GM19455 (cell line): ENCODE measurements around the gene PLET1.

Experiments
- ATAC-seq: cut with Tn5 transposase; IDR thresholded peaks from one replicate; pipeline ENCODE4 v1.9.1; 2021; ENCODE audit not compliant: unreplicated experiment

The PLET1 gene

GRCh38 chr11:112248201-112248600 lies 12.5 kb downstream of the PLET1 start:
- no peak for ATAC-seq

GRCh38 chr11:112247201-112247600 lies 13.5 kb downstream of the PLET1 start:
- ATAC-seq = no peak

- ATAC-seq = no peak
Observed at GRCh38 chr11:112241486-112241885, 19.2 kb downstream of the PLET1 start.

DNA sequence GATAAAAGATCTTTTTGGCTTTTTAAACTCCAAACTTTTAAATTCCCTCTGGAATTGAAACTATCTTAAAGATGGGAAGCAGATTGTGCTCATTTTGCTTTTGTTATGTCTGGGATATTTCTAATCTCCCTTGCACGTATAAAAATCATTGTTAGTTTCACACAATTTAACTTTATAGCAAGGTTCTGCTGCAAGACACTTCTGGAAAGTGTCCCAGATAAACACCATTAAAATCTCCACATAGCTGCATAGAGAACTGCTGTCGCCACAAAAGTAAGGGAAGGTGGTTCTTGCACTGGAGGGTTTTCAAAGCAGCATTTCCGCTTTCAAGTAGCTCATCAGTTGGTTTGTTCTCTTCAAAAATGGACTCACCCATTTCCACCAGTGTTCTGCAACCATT lies 22.6 kb downstream of the PLET1 start:
- no peak for ATAC-seq

GRCh38 chr11:112237451-112237850 lies 23.2 kb downstream of the PLET1 start:
- no peak for ATAC-seq

- no peak for ATAC-seq
Observed at GRCh38 chr11:112235750-112236390, 24.8 kb downstream of the PLET1 start.

- no peak for ATAC-seq
Observed at GRCh38 chr11:112231952-112232351, 28.7 kb downstream of the PLET1 start.

DNA sequence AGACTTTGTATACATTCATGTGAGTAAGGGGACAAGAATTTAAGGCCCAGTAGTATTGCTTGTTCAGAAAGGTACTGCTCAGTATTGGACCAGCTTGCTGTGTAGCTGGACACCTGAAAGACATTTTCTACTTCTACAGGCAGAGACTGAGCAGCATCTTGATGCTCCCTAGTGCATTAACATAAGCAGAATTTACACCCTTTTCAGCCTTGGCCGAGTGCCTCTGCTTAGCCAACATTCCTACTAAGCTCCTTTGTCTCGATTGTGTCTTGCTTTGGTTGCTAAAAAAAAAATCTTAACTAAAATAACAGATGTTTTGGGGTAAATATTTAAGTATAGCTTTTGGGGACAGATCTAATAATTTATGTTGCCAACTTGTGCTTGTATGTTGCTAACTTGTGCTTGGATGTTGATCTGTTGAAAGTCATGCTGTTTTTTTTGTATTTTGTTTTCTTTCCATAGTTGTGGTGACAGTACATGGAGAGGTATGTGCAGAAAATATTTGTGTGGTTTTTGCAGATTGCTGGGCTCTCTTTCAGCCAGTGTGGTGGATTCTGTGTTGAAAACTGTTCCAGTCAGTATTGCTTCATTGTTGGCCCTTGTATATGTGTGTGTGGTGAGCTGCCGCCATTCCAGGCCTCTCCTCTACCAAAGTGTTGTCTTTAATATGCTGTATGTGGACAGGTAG lies 30.8 kb downstream of the PLET1 start:
- no peak for ATAC-seq

GRCh38 chr11:112229159-112229558 lies 31.5 kb downstream of the PLET1 start:
- ATAC-seq = no peak

- no peak for ATAC-seq
Observed at GRCh38 chr11:112228706-112229105, 32.0 kb downstream of the PLET1 start.

DNA sequence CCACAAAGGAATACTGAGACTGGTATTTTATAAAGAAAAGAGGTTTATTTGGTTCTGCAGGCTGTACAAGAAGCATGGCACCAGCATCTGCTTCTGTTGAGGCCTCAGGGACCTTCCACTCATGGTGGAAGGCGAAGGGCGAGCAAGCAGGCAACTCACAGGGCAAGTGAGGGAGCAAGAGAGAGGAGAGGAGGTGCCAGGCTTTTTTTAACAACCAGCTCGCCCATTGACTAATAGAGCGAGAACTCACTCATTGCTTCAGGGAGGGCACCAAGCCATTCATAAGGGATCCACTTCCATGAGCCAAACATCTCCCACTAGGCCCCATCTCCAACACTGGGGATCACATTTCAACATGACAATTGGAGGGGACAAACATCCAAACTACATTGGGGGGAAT lies 33.2 kb downstream of the PLET1 start:
- no peak for ATAC-seq

DNA sequence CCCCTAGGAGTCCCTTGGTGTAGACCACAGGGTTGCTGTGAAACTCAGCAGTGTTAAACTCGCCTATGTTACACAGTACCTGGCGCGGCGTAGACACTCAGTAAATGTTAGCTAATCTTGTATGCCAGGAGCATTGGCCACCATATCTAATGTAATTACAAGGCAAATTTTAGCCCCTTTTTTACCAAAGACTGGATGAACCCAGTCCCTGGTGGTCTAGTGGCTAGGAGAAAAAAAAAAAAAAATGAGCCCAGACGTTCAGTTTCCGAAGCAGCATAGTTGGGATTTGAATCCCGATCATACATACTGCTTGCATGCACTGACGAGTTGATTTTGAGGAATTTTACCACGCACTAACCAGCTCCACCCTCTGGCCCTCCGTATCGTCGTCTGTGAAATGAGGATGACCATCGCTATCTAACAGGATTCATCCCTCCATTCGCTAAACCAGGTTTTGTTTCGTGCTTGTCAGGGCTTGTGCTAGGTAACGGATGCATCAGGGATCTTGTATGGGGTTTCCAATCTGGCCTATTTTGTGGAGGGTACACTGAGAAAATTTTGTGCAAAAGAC lies 33.7 kb downstream of the PLET1 start:
- peak; percentile 60 for ATAC-seq

DNA sequence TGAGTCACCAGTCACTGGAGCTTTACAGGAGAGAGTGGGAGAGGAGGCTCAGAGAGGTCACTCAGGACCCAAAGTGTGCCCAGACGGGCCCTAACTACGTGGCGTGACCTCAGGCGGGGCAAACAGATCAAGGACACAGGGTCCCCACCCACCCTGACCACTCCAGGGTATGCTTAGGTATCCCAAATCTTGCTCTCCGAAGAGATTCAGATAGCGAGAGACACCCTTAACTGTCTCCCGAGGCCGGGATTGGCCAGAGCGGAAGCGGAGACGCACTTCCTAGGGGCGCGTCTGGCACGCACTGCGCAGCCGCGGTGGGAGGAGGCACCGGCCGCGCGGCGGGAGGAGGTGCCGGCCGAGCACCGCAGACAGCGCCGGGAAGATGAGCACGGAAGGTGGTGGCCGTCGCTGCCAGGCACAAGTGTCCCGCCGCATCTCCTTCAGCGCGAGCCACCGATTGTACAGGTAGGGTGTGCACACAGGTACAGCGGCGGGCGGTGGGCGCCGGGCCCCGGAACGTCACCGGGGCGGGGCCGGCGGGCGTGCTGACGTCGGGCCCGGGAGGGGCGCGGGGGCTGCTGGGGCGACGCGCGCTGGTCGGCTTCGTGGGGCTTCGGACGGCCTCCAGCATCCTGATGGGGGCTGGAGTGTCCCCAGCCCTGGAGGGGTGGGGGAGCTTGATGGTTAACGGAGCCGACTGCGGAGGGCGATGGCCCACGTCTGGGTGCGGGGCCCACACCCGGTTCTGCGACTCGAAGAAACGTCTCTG lies 34.4 kb downstream of the PLET1 start, which contains the start of gene PTS:
PTS (plus strand) TSS at position 367 of the 769 bp plus-strand sequence; CDS start at position 383, 16 bp downstream.
- ATAC-seq = peak; percentile 97

DNA sequence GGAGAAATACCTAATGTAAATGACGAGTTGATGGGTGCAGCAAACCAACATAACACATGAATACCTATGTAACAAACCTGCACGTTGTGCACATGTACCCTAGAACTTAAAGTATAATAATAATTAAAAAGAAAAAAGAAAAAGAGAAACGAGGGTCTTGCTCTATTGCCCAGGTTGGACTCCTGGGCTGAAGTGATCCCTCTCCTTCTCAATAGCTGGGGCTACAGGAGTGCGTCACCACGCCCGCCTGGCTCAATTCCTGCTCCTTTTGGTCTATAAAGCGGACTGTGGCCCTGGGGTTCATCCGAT lies 35.0 kb downstream of the PLET1 start:
- no peak for ATAC-seq

DNA sequence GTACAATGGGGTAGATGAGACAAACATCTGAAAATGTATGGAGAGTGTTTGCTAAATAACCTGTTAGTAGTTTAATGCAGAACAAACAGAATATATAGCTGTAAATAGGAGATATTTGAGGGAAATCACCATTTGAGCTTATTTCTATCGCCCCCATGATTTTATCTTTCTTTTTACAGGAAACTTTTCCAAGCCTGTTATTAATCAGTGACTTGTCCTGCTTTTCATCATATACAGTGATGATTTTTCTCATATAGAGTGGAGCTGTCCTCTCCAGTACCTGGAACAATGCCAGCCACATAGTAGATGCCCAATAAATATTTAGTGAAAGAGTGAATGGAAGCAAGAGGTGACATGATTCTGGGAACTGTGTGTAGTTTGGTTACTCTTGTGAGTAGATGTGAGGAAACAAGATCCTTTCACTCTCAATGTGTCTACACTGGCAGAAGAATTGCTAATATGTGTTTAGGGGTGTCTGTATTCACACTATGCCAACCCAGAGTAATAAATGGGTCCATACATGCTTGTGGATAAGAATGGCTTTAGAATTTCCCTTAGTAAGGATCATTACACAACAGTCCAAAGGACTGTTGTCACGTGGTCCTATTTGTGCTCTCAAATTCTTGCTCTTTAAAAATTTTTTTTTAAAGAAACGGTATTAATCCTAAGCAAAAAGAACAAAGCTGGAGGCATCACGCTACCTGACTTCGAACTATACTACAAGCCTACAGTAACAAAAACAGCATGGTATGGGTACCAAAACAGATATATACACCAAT lies 36.7 kb downstream of the PLET1 start:
- no peak for ATAC-seq

DNA sequence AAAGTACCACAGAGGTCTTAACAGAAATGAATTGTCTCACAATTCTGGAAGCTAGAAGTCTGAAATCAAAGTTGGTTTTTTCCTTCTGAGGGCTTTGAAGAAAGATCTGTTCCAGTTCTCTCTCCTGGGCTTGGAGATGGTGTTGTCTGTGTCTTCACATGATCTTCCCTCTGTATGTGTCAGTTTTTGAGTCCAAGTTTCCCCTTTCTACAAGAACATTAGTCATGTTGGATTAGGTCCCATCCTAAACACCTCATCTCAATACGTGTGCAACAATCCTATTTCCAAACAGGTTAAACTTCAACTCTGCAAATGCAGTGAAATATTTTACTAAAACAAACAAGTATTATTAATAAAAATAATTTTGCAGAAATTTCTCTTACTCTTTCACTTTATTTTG lies 37.5 kb downstream of the PLET1 start:
- no peak for ATAC-seq

- ATAC-seq = no peak
Observed at GRCh38 chr11:112222303-112222702, 38.4 kb downstream of the PLET1 start.

DNA sequence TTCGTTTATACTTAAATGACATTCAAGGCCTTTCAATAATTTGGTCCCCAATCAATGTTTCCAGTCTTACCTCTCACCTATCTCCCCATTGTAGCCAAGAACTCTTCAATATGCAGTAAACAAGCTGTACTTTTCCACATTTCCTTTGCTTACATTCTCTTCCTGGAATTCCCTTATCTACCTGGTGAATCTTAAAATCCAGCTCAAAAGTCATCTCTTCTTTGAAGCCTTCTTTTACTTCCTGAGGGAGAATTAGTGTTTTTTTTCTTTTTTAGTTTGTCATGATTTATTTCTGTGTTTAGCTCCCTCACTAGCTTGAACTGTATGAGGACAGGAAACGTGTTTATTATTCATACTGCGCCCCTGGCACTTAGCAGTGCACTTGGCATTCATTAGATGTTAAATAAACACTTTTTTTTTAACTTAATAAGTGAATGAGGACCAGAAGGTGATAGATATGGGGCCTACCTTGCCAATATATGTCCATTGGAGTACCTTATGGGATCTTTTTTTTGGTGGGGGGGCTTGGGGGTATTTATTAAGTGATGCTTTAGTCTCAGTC lies 39.3 kb downstream of the PLET1 start:
- no peak for ATAC-seq

DNA sequence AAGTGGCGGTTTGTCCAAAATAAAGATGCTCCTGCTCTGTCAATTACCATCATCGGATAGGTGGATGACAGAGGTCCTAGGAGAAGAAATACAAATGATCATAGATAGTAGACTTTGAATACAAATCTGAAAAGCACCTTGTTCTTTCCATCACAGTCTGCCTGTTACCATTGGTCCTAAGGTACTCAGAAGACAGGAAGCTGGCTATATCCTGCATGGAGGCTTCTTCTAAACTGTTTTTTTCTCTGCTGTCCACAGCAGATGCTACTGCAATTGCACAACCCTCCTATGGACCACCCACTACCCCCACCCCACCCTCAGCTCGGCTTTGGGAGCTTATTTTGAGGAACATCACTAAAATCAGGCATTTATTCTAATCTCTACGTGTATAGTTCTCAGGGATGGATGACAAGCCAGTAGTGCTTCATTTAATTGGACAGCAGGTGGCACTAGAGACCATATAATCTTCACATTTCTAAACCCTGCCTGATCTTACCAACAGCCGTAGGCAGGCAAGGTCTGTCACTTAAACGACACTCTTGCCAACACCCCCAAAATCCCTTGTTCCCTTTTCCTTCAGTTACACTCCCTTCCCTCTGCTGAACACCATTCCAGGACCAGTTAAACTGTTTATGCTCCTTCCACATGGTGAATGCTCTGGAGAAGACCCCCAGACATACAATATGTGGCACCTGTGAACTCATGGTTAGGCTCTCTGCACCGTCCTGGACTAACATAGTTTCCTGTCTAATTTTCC lies 41.0 kb downstream of the PLET1 start:
- ATAC-seq = peak; percentile 97

DNA sequence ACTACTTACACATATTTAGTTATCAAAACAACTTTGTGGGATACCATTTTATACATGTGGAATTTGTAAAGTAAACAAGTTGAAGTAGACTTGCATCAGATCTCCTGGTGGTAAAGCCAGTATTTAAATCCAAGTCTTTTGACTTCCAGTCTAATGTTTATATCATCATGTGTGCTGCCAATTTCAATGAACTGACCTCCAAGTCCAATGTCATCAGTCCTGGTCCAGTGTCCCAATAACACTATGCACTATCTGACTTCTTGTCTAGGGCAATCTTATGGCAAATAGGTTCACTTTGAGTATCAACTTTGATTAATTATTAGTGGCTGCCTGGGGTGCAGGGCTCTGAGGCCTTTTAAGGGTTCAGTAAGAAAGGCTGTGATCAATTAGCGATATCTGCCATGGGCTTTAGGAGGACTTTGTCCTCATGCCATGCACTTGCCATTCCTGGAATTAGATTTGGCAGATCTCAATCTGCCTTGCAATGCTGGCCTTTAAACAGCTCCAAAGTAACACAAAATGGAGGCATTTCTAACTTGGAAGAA lies 44.0 kb downstream of the PLET1 start:
- no peak for ATAC-seq
